Posterior cingulate gyrus (tissue), 11 donors: ENCODE measurements around the gene TMEM250.
"Not testable (repeated sequence)": the region's sequence is repeated elsewhere in the genome, so short reads cannot be mapped to it uniquely, and the experiment has no call there.

Experiments used
- DNase-seq, 10 donors: peaks; one replicate each; pipeline versions ENCODE4 v3.0.0 to v3.0.0-alpha.2; 2020 to 2021; ENCODE audit warnings: mixed read lengths in 3 of 10
- intact Hi-C: fragments of 100-400 bp; cut with DNase I; formaldehyde crosslinking; loops from one replicate; pipeline ENCODE4 v1.15.1; 2023

Gene TMEM250

GRCh38 chr9:136115641-136116359 is 2.9 kb downstream of the TMEM250 start:
- intact Hi-C loops, result no loop called here
- no peak for DNase-seq

GRCh38 chr9:136115206-136115605 is 3.5 kb downstream of the TMEM250 start:
- intact Hi-C loops, result no loop called here
- DNase-seq, result no peak

- no peak for DNase-seq
- intact Hi-C loops, result no loop called here
Measured at GRCh38 chr9:136114610-136115009, 4.1 kb downstream of the TMEM250 start.

GRCh38 chr9:136112541-136112940 is 6.1 kb downstream of the TMEM250 start:
- DNase-seq, result no peak
- intact Hi-C loops, result no loop called here

- no peak for DNase-seq
- intact Hi-C loops, result no loop called here
Measured at GRCh38 chr9:136111910-136112309, 6.8 kb downstream of the TMEM250 start.

GRCh38 chr9:136111190-136111589 is 7.5 kb downstream of the TMEM250 start:
- no peak for DNase-seq
- intact Hi-C loops, result no loop called here

- intact Hi-C loops, result no loop called here
- DNase-seq, result no peak
Measured at GRCh38 chr9:136110082-136111061, 8.3 kb downstream of the TMEM250 start.

GRCh38 chr9:136109351-136110081 is 9.2 kb downstream of the TMEM250 start:
- intact Hi-C loops, result loop anchor here (1.0 to 5.0 kb wide), 2 partner anchors 9 to 57 kb away; partner anchors contain the start of gene TMEM250
- peak; percentile 87 to 99 (median 91) for DNase-seq

GRCh38 chr9:136108648-136109266 is 9.9 kb downstream of the TMEM250 start:
- intact Hi-C loops, result loop anchor here (1.0 to 5.0 kb wide), 2 partner anchors 10 to 56 kb away; partner anchors contain the start of gene TMEM250

GRCh38 chr9:136107953-136108647 is 10.6 kb downstream of the TMEM250 start:
- DNase-seq, result no peak
- intact Hi-C loops, result loop anchor here (5.0 kb wide), 1 partner anchor 56 kb away; no protein-coding TSS in a partner anchor

More at GRCh38 chr9:136108648-136109266, 9.9 kb downstream of the TMEM250 start:
- DNase-seq, result no peak

- intact Hi-C loops, result loop anchor here (5.0 kb wide), 1 partner anchor 55 kb away; no protein-coding TSS in a partner anchor
- DNase-seq, result no peak
Measured at GRCh38 chr9:136107155-136107952, 11.3 kb downstream of the TMEM250 start.

GRCh38 chr9:136105398-136106135 is 13.1 kb downstream of the TMEM250 start:
- DNase-seq, result no peak
- intact Hi-C loops, result loop anchor here (5.0 kb wide), 1 partner anchor 53 kb away; no protein-coding TSS in a partner anchor

- no peak for DNase-seq
- intact Hi-C loops, result loop anchor here (5.0 kb wide), 1 partner anchor 53 kb away; no protein-coding TSS in a partner anchor
Measured at GRCh38 chr9:136104916-136105315, 13.8 kb downstream of the TMEM250 start.

GRCh38 chr9:136104488-136104800 is 14.2 kb downstream of the TMEM250 start:
- intact Hi-C loops, result no loop called here
- DNase-seq, result no peak

GRCh38 chr9:136103651-136104487 is 14.8 kb downstream of the TMEM250 start:
- DNase-seq, result no peak
- intact Hi-C loops, result no loop called here

- intact Hi-C loops, DNase-seq: not testable (repeated sequence)
Measured at GRCh38 chr9:136101615-136102074, 17.0 kb downstream of the TMEM250 start.
